NCI-H1930 (cell line): ENCODE data around the gene TRABD2B.

ENCODE experiments used
- DNase-seq, 2 experiments: peaks; one replicate each; lab custom pipeline; 2025; lab: John Stamatoyannopoulos, UW

Gene TRABD2B

GRCh38 chr1:47824716-47825115 lies 172.5 kb downstream of the TRABD2B start:
- no peak for DNase-seq

- DNase-seq = no peak
These were observed 172.9 kb downstream of the TRABD2B start for GRCh38 chr1:47824297-47824696.

- DNase-seq = no peak
These were observed 174.0 kb downstream of the TRABD2B start for GRCh38 chr1:47823040-47823808.

- no peak for DNase-seq
These were observed 175.4 kb downstream of the TRABD2B start for GRCh38 chr1:47821760-47822159.

GRCh38 chr1:47819574-47819888 lies 177.7 kb downstream of the TRABD2B start:
- DNase-seq = no peak

GRCh38 chr1:47818682-47819573 lies 178.3 kb downstream of the TRABD2B start:
- no peak for DNase-seq

GRCh38 chr1:47817861-47818260 lies 179.3 kb downstream of the TRABD2B start:
- DNase-seq = no peak

GRCh38 chr1:47816325-47817071 lies 180.7 kb downstream of the TRABD2B start:
- DNase-seq = no peak

GRCh38 chr1:47814612-47815395 lies 182.4 kb downstream of the TRABD2B start:
- no peak for DNase-seq

- DNase-seq = no peak
These were observed 183.2 kb downstream of the TRABD2B start for GRCh38 chr1:47813970-47814369.

- peak; percentile 36 to 46 for DNase-seq
These were observed 184.2 kb downstream of the TRABD2B start for GRCh38 chr1:47812904-47813514.

GRCh38 chr1:47810964-47811682 lies 186.1 kb downstream of the TRABD2B start:
- DNase-seq = no peak

GRCh38 chr1:47809301-47810084 lies 187.7 kb downstream of the TRABD2B start:
- peak in 1 of 2 experiments; percentile 53 for DNase-seq

- DNase-seq = no peak
These were observed 188.6 kb downstream of the TRABD2B start for GRCh38 chr1:47808612-47809011.

- peak in 1 of 2 experiments; percentile 27 for DNase-seq
These were observed 191.2 kb downstream of the TRABD2B start for GRCh38 chr1:47805921-47806361.

GRCh38 chr1:47805018-47805417 lies 192.2 kb downstream of the TRABD2B start:
- no peak for DNase-seq

GRCh38 chr1:47803815-47804501 lies 193.2 kb downstream of the TRABD2B start:
- no peak for DNase-seq

- no peak for DNase-seq
These were observed 199.6 kb downstream of the TRABD2B start for GRCh38 chr1:47797575-47797974.

- no peak for DNase-seq
These were observed 200.6 kb downstream of the TRABD2B start for GRCh38 chr1:47796626-47797025.
